ENCODE measurements around the gene CEACAM16. TPM values are rescaled to one million over a fixed set of nuclear protein-coding genes. Genes with fewer than 3 reads are reported as not detected.
A peak's percentile ranks its signal among the peaks of the same experiment; 100 is the strongest.
"Not testable (repeated sequence)": the region's sequence is repeated elsewhere in the genome, so short reads cannot be mapped to it uniquely, and the experiment has no call there.

Gene CEACAM16
- total and polyA plus RNA-seq, 9 donors, result 0.31 to 0.84 (median 0.58) TPM

DNA sequence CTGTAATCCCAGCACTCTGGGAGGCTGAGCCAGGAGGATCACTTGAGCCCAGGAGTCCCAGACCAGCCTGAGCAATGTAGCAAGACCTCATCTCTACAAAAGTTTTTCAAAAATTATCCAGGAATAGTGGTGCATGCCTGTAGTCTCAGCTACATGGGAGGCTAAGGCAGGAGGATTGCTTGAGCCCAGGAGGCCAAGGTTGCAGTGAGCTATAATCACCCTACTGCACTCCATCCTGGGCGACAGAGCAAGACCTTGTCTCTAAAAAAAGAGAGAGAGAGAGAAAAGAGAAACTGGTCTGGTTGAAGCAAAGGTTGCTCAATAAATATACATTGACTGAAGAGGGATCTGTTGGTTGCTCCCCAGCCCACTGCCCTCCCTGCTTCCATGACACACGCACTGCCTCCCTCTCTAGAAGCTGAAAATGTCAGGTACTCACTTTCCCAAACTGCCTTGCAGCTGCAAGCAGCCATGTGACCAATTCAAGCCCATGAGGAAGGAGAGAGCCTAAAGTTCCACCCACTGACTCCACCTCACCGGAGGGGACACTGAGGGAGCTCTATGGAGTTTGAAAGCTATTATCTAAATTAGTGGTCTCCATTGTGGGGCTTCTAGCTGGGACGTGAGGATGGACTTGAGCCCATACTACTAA is 14.0 kb downstream of the CEACAM16 start:
- H3K27me3 ChIP-seq (ENCODE audit: control insufficient read depth, insufficient read depth, low read length), result no peaks in the 10 kb centered on the region
- WGBS (ENCODE audit: insufficient coverage), result 0% methylated on average over 1 of the region's 4 CpGs
- no peaks in the 10 kb centered on the region for H3K36me3 ChIP-seq (ENCODE audit: control insufficient read depth, insufficient read depth, low read length)
- no peak overlapping the region for H3K27ac ChIP-seq (ENCODE audit: low read length)
- no peak overlapping the region for H3K4me3 ChIP-seq (ENCODE audit: low read length)
- no peak for DNase-seq
- H3K4me1 ChIP-seq (ENCODE audit: control insufficient read depth, insufficient read depth, low read length), result peaks cover under 1% of the 10 kb centered on the region
- H3K9me3 ChIP-seq (replicated peaks; ENCODE audit: control insufficient read depth, low read depth, low read length), result peaks cover 7% of the 10 kb centered on the region

DNA sequence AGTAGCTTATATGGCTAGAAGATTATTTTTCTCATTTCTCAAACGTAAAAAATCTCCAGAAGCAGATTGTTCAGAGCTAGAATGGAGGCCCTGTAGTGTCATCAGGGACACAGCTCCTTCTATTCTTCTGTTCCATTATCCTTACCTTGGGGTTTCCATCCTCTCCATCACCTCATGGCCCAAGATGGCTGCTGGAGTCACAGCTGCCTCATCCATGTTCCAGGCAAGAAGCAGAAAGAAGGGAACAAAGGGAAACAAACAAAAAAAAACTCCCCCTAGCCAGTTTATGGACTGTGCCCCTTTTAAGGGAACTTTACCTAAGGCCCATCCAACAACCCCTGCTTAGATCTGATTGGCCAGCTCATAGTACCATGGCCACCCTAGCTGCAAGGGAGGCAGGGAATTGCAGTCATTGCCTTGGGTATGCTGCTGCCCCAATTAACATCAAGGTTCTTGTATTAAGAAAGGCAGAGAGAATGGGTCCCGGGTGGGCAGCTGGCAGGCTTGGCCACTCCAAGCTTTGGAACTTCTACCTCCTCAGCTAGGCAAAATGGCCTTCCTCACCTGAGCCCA is 15.7 kb downstream of the CEACAM16 start:
- no peaks in the 10 kb centered on the region for H3K36me3 ChIP-seq (ENCODE audit: control insufficient read depth, insufficient read depth, low read length)
- peaks cover 12% of the 10 kb centered on the region for H3K4me1 ChIP-seq (ENCODE audit: control insufficient read depth, insufficient read depth, low read length)
- peaks cover 7% of the 10 kb centered on the region for H3K9me3 ChIP-seq (replicated peaks; ENCODE audit: control insufficient read depth, low read depth, low read length)
- no peak overlapping the region for H3K27ac ChIP-seq (ENCODE audit: low read length)
- no CpG with 5 or more reads among the region's 2 CpGs for WGBS (ENCODE audit: insufficient coverage)
- no peak for DNase-seq
- no peak overlapping the region for H3K4me3 ChIP-seq (ENCODE audit: low read length)
- H3K27me3 ChIP-seq (ENCODE audit: control insufficient read depth, insufficient read depth, low read length), result no peaks in the 10 kb centered on the region

DNA sequence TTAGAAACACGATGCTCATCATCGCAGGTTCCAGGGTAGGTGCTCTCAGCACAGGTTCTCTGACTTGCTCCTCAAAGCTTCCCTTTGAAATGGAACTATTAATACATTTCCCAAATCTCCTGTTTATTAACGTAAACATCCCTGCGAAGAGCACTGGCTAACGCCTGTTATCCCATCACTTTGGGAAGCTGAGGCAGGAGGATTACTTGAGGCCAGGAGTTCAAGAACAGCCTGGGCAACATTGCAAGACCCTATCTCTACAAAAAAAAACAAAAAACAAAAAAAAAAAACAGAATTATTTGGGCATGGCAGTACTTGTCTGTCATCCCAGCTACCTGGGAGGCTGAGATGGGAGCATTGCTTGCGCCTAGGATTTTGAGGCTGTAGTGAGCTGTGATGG is 18.7 kb downstream of the CEACAM16 start:
- Histone ChIP-seq H3K27me3 (ENCODE audit: control insufficient read depth, insufficient read depth, low read length) (no peaks in the 10 kb centered on the region), H3K4me1 (ENCODE audit: control insufficient read depth, insufficient read depth, low read length) (peaks cover 12% of the 10 kb centered on the region), H3K27ac (ENCODE audit: low read length) (no peak overlapping the region), H3K4me3 (ENCODE audit: low read length) (no peak overlapping the region), H3K36me3 (ENCODE audit: control insufficient read depth, insufficient read depth, low read length) (no peaks in the 10 kb centered on the region), H3K9me3 (replicated peaks; ENCODE audit: control insufficient read depth, low read depth, low read length) (peaks cover 7% of the 10 kb centered on the region)
- no peak for DNase-seq
- no CpG with 5 or more reads among the region's 6 CpGs for WGBS (ENCODE audit: insufficient coverage)

DNA sequence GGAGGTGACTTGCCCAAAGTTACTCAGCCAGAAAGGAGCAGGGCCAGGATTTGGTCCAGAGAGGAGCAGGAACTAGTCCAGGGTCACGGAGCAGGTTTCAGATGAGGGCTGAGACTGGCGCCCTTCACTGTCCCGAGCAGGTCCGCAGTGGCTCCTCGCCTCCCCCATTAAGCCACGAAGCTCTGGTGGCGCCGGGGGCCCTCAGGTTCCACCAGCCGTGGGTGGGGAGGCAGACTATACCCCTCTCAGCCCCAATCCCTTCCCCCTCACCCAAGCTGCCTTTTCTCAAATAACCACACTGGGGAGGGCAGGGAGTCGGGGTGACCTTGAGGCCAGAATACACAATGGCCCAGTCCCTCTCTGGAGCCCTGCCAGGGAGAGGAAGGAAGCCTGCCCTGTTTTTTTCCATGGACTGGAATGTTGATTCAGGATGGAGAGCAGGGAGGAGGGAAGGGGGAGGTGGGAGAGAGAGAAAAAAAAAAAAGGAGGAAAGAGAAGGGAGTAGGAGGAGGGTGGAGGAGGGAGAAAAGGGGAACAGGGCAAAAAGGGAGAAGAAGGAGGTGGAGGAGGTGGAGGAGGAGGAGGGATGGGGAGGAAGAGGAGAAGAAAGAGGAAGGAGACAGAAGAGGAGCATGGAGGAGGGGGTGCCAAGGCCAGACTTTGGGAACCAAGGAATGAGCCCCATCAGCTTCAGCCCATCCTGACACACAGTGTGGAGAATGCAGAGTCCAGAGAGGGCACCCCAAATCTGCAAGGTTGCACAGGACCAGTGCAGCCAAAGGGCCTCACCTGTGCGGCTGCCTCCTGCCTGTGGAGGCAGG is 19.7 kb downstream of the CEACAM16 start:
- Histone ChIP-seq H3K9me3 (replicated peaks; ENCODE audit: control insufficient read depth, low read depth, low read length) (peaks cover 7% of the 10 kb centered on the region), H3K4me1 (ENCODE audit: control insufficient read depth, insufficient read depth, low read length) (peaks cover 12% of the 10 kb centered on the region), H3K4me3 (ENCODE audit: low read length) (peak overlapping the region; percentile 5), H3K27me3 (ENCODE audit: control insufficient read depth, insufficient read depth, low read length) (no peaks in the 10 kb centered on the region), H3K36me3 (ENCODE audit: control insufficient read depth, insufficient read depth, low read length) (no peaks in the 10 kb centered on the region), H3K27ac (ENCODE audit: low read length) (peak overlapping the region; percentile 74)
- DNase-seq, result peak; percentile 80
- WGBS (ENCODE audit: insufficient coverage), result 43% methylated on average over 4 of the region's 11 CpGs

DNA sequence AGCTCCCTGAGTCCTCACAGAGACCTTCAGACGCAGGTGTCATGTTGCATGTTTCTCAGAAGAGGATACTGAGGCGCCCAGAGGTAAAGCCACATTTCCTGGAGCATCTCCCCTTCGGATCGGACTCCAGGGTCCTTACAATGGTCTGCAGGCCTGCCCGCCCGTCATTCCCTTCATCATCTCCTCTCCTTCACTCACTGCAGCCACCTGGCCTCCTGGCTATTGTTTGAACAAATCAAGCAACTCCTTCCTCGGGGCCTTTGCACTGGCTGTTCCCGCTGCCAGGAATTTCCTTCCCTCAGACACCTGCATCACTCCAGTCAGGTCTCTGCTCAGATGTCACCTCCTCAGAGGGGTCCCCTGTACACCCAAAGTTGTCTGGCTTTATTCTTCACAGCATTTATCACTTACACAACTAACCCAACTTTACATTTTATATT is 20.3 kb downstream of the CEACAM16 start:
- no peak for DNase-seq
- H3K4me3 ChIP-seq (ENCODE audit: low read length), result no peak overlapping the region
- no peak overlapping the region for H3K27ac ChIP-seq (ENCODE audit: low read length)
- peaks cover 7% of the 10 kb centered on the region for H3K9me3 ChIP-seq (replicated peaks; ENCODE audit: control insufficient read depth, low read depth, low read length)
- no peaks in the 10 kb centered on the region for H3K27me3 ChIP-seq (ENCODE audit: control insufficient read depth, insufficient read depth, low read length)
- no peaks in the 10 kb centered on the region for H3K36me3 ChIP-seq (ENCODE audit: control insufficient read depth, insufficient read depth, low read length)
- H3K4me1 ChIP-seq (ENCODE audit: control insufficient read depth, insufficient read depth, low read length), result peaks cover 16% of the 10 kb centered on the region
- 58% methylated on average over 8 of the region's 8 CpGs for WGBS (ENCODE audit: insufficient coverage)

DNA sequence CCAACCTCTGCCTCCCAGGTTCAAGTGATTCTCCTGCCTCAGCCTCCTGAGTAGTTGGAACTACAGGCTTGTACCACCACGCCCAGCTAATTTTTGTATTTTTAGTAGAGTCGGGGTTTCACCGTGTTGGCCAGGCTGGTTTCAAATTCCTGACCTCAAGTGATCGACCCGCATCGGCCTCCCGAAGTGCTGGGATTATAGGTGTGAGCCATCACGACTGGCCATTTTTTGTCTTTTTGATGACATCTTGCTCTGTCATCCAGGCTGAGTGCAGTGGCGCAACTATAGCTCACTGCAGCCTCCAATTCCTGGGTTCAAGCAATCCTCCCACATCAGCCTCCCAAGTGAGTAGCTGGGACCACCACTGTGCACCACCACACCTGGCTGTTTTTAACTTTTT is 21.4 kb downstream of the CEACAM16 start:
- peaks cover 20% of the 10 kb centered on the region for H3K4me1 ChIP-seq (ENCODE audit: control insufficient read depth, insufficient read depth, low read length)
- not testable (repeated sequence) for H3K4me3 ChIP-seq (ENCODE audit: low read length); DNase-seq; H3K27me3 ChIP-seq (ENCODE audit: control insufficient read depth, insufficient read depth, low read length); H3K9me3 ChIP-seq (replicated peaks; ENCODE audit: control insufficient read depth, low read depth, low read length); H3K36me3 ChIP-seq (ENCODE audit: control insufficient read depth, insufficient read depth, low read length); H3K27ac ChIP-seq (ENCODE audit: low read length)
- 90% methylated on average over 7 of the region's 9 CpGs for WGBS (ENCODE audit: insufficient coverage)

DNA sequence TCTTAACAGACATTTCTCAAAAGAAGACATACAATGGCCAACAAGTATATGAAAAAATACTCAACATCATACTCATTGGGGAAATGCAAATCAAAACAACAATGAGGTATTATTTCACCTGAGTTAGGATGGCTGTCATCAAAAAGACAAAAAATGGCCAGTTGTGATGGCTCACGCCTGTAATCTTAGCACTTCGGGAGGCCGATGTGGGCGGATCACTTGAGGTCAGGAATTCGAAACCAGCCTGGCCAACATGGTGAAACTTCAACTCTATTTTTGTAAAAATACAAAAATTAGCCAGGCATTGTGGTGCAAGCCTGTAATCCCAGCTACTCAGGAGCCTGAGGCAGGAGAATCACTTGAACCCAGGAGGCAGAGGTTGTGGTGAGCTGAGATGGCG is 22.0 kb downstream of the CEACAM16 start:
- no CpG with 5 or more reads among the region's 6 CpGs for WGBS (ENCODE audit: insufficient coverage)
- Histone ChIP-seq H3K27ac (ENCODE audit: low read length) (no peak overlapping the region), H3K4me1 (ENCODE audit: control insufficient read depth, insufficient read depth, low read length) (peaks cover 22% of the 10 kb centered on the region), H3K27me3 (ENCODE audit: control insufficient read depth, insufficient read depth, low read length) (no peaks in the 10 kb centered on the region), H3K9me3 (replicated peaks; ENCODE audit: control insufficient read depth, low read depth, low read length) (no peaks in the 10 kb centered on the region), H3K4me3 (ENCODE audit: low read length) (no peak overlapping the region), H3K36me3 (ENCODE audit: control insufficient read depth, insufficient read depth, low read length) (no peaks in the 10 kb centered on the region)
- DNase-seq, result no peak

DNA sequence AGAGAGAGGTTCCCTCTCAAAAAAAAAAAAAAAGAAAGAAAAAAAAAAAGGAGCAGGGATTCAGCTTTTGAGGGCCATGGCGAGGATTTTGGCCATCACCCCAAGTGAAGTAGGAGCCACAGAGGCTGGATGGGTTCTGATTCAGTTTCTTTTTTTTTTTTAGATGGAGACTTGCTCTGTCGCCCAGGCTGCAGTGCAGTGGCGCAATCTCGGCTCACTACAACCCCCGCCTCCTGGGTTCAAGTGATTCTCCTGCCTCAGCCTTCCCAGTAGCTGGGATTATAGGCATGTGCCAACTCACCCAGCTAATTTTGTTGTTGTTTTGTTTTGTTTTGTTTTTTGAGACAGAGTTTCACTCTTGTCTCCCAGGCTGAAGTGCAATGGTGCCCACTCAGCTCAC is 22.4 kb downstream of the CEACAM16 start:
- WGBS (ENCODE audit: insufficient coverage), result no CpG with 5 or more reads among the region's 5 CpGs
- H3K27ac ChIP-seq (ENCODE audit: low read length), result not testable (repeated sequence)

DNA sequence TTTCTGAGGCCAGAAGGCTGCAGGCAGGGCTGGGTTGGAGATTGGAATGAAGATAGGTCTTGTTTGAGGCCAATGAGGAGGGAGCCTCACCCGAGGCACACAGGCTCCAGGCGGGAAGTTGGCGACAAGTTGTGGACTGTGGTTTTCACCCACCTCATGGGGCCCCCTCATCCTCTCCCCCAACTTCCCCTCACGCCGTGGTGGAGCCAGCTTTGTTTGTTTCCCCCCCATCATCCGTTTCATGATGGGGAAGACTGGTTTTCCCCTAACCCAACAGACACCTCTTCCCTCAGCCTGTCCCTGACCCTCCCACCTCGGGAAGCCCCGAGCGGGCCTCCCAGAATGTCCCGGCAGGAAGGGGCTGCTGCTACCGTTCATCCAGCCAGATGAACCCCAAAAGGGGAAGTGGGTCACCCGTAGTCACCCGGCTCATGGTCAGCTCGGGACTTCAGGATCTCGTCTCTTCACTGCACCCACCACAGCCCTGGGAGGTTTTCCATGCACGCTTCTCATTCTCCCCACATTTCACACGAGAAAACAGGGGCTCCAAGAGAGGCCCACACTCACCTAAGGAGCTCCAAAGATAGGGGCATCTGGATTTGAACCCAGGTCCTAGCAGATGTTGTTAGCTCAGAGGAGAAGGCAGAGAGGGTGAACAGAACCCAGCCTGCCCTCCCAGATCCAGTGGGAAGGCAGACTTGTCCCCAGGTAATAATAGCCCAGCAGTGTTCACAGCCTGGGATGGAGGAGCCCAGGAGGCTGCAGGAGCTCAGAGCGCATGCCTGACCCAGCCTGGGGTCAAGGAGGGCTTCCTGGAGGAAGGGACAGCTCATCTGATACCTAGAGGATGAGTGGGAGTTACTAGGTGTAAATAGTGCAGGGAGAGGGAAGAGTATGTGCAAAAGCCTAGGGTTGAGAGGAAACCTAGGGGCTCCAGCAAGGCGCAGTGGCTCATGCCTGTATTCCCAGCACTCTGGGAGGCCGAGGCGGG is 23.5 kb downstream of the CEACAM16 start:
- H3K27me3 ChIP-seq (ENCODE audit: control insufficient read depth, insufficient read depth, low read length), result no peaks in the 10 kb centered on the region
- WGBS (ENCODE audit: insufficient coverage), result 32% methylated on average over 9 of the region's 21 CpGs
- no peak overlapping the region for H3K27ac ChIP-seq (ENCODE audit: low read length)
- no peaks in the 10 kb centered on the region for H3K9me3 ChIP-seq (replicated peaks; ENCODE audit: control insufficient read depth, low read depth, low read length)
- no peak overlapping the region for H3K4me3 ChIP-seq (ENCODE audit: low read length)
- H3K4me1 ChIP-seq (ENCODE audit: control insufficient read depth, insufficient read depth, low read length), result peaks cover 22% of the 10 kb centered on the region
- DNase-seq, result no peak
- H3K36me3 ChIP-seq (ENCODE audit: control insufficient read depth, insufficient read depth, low read length), result no peaks in the 10 kb centered on the region

More for the DNA sequence above, 22.4 kb downstream of the CEACAM16 start:
- not testable (repeated sequence) for H3K27me3 ChIP-seq (ENCODE audit: control insufficient read depth, insufficient read depth, low read length); H3K4me3 ChIP-seq (ENCODE audit: low read length); DNase-seq; H3K9me3 ChIP-seq (replicated peaks; ENCODE audit: control insufficient read depth, low read depth, low read length); H3K36me3 ChIP-seq (ENCODE audit: control insufficient read depth, insufficient read depth, low read length)
- peaks cover 22% of the 10 kb centered on the region for H3K4me1 ChIP-seq (ENCODE audit: control insufficient read depth, insufficient read depth, low read length)

All from muscle of leg (tissue), 11 donors.